GM21529 (cell line): ENCODE data around the gene ANO1.
A peak's percentile ranks its signal among the peaks of the same experiment; 100 is the strongest.
"Not testable (repeated sequence)": the region's sequence is repeated elsewhere in the genome, so short reads cannot be mapped to it uniquely, and the experiment has no call there.

Source experiments
- ATAC-seq: cut with Tn5 transposase; IDR thresholded peaks from one replicate; pipeline ENCODE4 v1.9.1; 2021; ENCODE audit not compliant: unreplicated experiment

The ANO1 gene

DNA sequence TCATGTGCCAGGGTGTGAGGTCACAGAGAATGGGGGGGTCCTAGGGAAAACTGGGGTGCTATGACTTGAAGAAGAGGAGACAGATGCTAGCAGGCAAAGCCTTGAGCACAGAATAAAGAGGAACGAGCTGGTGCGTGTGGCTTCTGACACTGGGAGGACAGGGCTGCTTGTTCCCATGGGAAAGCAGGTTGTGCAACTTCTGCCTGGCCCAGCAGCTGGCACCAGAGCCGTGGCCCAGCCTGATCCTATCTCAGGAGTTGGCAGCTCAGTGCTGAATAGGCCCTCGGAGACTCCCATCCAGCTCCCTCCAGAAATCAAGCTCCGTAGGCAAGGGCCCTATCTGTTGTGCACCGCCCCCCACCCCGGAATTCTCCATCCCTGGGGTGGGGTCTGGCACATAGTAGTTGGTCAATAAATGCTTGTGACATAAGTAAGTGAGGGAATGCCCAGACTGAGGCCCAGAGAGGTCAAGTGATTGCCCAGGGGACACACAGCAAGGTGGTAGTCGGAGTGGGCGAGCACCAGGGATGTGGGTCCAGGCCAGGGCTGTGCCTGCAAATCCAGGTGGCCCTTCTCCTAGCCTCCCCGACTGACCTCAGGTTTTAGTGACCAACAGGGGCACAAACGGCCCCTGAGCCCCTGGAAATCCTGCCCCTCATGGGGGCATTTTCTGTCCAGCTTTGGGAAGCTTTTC lies 105.5 kb downstream of the ANO1 start:
- no peak for ATAC-seq

DNA sequence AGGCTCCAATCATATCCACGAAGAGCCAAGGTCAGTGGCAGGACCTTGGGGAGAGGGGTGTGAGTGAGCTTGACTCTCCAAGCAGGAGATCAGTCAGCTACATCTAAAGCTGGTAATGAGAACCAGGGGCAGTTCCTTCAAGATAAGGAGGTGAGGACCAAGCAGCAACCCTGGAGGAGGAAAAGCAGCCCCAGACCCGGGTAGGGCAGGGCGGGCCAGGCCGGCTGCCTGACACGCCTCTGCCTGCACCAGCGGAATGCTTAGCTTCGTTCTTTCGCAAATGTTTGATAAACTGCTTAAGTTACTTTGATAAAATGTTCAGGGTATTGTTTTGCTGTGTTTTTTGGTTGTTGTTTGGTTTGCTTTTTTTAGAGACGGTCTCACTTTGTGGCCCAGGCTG lies 106.3 kb downstream of the ANO1 start:
- ATAC-seq, result no peak

DNA sequence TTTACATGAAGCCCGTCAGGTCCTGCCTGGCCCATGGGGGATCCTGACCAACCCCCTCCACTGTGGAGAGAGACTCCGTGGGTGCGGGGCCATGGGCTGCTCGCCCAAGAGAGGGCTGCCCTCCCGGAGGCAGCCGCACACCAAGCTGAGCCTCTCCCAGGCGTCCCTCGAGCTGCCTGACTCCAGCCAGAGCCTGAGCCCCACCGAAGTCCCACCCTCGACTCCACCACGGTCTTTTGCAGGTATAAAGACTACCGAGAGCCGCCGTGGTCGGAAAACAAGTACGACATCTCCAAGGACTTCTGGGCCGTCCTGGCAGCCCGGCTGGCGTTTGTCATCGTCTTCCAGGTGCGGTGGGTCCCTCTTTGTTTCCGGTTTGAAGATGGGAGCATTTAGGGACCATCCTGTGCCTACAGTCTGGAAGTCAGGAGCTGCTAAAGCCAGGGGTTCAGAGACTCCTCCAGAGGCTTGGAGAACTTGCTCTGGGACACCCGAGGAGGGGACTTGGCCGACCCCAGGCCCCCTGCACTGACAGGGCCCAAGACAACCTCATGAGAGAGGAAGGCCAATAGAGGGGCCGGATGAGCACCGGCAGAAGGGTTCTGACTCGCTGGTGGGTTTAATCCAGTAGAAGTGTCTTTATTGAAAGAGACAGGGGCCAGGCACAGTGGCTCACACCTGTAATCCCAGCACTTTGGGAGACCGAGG lies 107.4 kb downstream of the ANO1 start:
- ATAC-seq, result no peak

DNA sequence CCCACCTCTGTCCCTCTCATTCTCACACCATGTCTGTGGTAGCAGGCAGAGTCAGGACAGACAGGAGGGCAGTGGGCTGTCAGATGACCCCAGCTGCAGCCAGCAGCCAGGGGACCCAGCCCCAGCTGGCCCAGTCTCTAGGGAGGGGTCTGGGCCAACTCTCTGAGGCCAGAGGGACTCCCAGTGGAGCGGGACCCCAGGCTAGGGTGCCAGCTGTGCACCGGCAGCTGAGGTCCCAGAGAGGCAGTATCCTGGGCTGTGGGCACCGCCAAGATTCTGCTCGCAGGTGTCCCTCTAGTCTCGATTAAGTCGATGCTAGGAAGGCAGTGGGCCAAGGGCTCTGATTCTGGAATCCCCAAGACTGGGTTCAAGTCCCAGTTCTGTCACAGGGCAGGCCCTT lies 108.3 kb downstream of the ANO1 start:
- ATAC-seq, result no peak

DNA sequence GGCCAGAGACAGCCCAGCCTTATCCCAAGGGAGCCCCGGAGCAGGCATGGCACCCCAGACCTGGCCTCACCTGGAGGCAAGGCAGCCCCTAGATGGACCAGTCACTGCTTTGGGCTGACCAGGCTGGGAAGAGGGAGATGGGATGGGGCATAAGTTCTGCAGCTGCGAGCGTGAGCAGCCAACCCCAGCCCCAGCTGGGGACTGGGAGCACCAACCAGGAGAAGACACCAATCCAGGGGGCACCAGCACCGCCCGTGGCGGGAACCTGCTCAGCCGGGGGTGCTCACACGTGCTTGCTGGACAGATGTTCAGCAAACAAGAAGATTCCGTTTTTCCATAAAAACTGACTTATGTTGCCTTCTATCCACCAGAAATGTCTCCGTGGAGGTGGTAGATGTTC lies 108.8 kb downstream of the ANO1 start:
- ATAC-seq, result no peak

DNA sequence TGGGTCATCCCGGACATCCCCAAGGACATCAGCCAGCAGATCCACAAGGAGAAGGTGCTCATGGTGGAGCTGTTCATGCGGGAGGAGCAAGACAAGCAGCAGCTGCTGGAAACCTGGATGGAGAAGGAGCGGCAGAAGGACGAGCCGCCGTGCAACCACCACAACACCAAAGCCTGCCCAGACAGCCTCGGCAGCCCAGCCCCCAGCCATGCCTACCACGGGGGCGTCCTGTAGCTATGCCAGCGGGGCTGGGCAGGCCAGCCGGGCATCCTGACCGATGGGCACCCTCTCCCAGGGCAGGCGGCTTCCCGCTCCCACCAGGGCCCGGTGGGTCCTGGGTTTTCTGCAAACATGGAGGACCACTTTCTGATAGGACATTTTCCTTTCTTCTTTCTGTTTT lies 109.7 kb downstream of the ANO1 start:
- ATAC-seq, result no peak

DNA sequence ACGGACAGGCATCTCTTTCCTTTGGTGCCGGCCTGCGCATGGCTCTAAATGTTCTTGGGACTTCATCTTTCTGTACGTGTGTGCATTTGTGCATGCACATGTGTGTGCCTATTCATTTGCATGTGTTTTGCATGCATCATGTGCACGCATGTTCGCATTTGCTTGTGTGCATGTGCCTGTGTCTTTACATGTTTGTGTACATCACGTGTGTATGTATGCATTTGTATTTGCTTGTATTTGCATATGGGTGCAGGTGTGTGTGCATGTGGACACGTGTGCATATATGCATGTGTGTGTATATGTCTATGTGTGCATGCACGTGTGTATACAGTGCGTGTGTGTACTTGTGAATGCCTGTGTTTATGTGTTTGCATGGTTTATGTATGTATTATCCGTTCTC lies 111.5 kb downstream of the ANO1 start:
- ATAC-seq, result no peak

DNA sequence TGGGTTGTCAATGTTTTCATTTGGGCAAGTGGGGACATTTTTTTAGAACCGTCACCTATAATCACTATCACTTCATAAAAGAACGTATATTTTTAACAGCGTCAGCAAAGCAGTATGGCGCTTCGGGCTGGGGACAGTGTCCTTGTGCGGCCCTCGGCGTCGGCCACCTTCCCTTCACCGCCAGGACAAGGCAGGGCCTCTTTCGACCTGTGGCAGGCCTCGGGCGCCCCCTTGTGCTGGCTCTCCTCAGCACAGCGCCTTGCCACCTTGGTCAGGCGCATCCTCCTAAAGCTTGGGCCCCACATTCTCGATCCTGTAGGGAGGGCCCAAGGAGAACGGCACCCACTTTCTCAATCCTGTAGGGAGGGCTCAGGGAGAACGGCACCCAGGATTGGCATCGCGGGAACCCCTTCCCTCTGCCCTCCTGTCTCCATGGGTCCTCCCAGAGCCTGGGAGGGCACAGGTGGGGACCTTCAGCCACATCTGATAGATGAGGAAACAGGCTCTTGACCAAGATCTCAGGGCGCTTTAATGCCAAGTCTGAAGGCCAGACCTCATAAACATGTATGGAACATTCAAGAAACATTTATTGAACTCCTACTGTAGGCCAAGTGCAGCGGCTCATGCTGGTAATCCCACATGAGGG lies 113.5 kb downstream of the ANO1 start:
- ATAC-seq, result no peak

DNA sequence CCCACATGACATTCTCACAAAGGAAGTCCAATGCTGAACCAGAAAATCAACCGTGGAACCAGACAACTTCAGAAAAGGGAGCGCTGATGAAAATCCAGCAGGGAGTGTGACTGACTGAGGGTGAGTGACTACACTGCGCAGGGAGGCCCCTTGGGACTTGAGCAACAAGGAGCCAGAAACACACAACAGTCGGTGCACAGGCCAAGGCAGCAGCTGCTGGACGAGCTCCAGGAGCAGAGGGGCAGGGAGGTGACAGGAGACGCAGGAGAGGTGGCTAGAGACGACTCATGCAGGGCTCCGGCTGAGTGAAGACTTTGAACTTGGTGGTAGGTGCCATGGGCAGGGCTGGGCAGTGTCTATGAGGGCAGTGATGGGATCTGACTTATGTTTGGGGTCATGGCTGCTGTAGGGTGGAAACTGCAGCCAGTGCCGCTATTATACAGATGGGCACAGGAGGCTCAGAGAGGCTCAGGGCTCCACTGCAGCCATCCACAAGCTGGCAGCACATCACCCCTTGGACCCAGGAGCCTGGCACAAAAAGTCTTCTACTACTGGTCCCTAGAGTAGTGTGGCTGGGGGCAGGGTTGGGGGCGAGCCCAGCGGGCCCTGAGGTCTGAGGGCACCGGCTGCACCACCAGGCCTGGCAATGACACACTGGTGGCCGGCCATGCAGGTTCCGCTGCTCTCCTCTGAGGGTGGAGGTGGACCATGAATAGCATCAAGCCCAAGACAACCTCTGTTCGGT lies 114.7 kb downstream of the ANO1 start:
- no peak for ATAC-seq

DNA sequence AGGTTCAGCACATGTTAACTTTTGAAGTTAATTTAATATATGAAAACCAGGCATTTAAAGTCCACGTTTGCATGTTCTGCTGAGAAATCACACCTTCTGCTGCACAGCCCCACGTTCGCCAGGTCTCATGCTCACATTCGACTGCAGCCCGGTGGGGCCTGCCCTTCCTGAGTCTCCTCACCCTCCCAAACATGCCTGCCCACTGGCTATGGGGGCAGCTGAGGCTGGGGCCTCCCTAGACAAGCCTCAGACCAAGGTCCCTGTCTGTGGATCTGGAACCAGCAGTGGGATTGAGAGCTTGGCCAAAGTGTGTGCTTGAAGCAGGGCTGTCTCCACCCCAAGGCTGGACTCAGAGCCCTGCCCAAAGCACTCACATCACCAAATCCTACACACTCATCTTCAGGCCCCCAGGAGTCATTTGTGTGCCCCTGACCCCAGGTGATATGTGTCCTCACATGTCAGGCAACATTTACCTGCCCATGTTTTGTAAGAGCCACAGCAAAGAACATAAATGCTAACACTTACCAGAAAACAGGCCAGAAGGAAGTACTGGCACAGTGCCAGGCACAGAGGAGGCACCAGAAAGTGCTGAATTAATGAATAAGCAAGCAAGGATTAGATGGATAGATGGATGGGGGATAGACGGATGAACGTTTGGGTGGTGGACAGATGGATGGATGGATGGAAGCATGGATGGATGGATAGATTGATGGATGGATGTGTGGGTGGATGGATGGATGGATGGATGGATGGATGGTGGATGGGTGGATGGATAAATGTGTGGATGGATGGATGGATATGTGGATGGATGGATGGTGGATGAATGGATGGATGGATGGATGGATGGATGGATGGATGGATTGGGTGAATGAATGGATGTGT lies 115.5 kb downstream of the ANO1 start:
- ATAC-seq, result no peak

DNA sequence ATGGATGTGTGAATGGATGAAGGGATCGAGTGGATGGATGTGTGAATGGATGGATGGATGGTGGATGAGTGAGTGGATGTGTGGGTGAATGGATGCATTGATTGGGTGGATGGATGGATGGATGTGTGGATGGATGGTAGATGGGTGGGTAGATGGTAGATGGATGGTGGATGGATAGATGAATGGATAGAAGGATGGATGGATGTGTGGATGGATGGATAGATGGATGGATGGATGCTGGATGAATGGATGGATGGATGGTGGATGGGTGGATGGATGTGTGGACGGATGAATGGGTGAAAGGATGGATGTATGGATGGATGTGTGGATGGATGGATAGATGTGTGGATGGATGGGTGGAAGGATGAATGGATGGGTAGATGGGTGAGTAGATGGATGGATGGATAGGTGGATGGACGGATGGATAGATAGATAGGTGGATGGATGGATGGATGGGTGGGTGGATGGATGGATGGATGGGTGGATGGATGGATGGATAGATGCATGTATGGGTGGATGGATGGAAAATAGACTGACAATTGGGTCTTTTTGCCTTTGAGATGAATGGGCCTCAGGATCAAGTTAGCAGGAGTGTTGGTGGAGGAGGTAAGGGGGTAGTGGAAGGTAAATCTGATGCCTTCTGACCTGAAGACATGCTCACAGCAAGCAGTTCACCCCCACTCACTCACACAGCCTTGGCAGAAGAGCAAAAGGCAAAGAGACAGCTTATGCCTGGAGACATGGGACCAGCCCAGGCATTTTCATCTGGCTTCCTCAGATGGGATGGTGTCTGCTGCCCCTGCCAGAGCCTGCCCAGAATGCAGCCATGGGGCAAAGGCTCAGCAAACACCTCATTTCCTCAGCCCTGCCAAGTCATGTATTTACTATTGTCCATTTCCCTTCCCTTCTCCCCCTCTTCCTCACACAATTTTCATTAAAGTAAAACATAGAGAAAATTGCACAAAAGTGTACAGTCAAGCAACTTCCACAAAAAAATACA lies 117.0 kb downstream of the ANO1 start:
- no peak for ATAC-seq

DNA sequence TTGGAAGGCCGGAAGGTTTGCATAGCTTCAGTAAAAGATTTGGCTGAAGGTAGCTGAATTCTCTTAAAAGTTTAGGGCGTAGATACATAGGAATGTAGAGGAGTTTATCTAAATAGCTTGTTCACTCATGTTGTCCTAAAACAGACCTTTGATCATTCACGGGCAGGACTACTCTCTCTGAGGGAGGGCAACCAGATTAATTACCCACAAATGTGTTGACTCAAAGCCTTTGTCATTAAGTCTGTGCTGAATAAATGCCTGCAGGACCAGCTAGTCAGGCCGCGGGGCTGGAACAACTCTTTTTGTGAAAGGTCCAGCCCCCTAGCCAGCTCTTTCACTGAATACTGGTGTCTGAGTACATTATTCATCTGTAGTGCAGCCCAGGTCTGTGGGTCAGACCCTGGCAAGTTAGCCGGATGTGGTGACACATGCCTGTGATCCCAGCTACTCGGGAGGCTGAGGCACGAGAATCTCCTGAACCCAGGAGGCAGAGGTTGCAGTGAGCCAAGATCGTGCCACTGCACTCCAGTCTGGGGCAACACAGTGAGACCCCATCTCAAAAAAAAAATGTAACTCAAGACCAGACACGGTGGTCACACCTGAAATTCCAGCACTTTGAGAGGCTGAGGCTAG lies 122.2 kb downstream of the ANO1 start:
- ATAC-seq, result no peak

DNA sequence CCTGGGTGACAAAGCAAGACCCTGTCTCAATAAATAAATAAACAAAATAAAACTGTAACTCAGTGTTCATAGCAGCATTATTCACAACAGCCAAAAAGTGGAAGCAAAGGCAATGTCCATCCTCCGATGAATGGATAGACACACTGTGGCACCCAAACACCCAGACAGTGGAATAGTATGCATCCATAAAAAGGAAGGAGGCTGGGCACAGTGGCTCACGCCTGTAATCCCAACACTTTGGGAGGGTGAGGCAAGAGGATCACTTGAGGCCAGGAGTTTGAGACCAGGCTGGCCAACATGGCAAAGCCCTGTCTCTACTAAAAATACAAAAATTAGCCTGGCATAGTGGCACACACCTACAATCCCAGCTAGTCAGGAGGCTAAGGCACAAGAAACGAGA lies 122.9 kb downstream of the ANO1 start:
- not testable (repeated sequence) for ATAC-seq

DNA sequence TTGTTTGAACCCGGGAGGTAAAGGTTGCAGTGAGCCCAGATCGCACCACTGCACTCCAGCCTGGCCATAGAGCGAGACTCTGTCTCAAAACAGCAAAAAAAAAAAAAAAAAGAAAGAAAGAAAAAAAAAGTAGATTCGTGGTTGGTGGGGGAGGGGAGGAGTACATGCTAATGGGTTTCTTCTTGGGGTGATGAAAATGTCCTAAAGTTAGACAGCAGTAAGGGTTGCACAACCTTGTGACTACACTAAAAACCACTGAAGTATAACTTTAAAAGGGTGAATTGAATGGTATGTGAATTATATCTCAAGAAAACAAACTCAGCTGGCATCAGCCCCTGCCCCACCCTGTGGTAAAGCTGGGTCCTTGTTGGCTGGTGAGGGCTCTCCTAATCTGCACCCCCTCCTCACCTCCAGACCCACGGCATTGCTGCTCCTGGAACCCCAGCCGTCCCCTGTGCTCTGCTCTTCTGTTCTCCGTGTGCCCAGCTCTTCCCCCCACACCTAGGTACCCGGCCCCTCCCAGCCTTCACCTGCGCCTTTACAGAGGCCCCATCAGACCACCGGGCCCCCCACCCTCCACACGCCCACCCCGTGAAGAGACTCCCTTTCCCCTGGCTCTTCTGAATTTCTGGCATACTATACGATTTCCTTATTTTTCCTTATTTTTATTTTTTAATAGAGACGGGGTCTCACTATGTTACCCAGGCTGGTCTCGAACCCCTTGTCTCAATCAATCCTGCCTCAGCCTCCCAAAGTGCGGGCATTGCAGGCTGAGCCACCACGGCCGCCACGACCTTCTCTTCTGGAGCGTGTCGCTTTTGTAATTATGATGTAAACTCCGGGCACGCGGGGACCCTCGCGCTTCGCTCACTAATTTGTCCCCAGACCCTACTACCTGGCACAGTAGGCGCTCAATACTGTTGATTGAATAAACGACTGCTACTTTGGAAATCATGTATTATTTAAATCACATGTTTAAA lies 124.1 kb downstream of the ANO1 start:
- ATAC-seq, result no peak

DNA sequence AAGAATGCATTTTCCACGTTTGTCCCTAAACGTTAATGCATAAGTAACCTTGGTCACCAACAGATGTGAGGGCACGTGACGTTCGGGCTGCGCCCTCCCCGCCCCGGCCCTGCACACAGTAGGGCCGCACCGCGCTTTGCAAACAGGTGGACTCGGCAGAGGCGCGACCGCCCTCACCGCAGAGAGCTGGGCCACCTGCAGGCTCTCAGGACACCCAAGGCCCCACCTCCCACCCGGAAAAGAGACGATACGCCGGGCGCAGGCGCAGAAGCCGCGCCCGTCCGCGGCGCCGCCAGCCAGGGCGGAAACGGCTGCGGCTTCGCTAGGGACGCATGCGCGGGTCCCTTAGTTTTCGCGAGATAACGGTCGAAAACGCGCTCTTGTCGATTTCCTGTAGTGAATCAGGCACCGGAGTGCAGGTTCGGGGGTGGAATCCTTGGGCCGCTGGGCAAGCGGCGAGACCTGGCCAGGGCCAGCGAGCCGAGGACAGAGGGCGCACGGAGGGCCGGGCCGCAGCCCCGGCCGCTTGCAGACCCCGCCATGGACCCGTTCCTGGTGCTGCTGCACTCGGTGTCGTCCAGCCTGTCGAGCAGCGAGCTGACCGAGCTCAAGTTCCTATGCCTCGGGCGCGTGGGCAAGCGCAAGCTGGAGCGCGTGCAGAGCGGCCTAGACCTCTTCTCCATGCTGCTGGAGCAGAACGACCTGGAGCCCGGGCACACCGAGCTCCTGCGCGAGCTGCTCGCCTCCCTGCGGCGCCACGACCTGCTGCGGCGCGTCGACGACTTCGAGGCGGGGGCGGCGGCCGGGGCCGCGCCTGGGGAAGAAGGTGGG lies 125.0 kb downstream of the ANO1 start, which contains the start of gene FADD:
FADD (plus strand) TSS at position 377 of the 831 bp plus-strand sequence; CDS start at position 541, 164 bp downstream.
- peak; percentile 64 for ATAC-seq

DNA sequence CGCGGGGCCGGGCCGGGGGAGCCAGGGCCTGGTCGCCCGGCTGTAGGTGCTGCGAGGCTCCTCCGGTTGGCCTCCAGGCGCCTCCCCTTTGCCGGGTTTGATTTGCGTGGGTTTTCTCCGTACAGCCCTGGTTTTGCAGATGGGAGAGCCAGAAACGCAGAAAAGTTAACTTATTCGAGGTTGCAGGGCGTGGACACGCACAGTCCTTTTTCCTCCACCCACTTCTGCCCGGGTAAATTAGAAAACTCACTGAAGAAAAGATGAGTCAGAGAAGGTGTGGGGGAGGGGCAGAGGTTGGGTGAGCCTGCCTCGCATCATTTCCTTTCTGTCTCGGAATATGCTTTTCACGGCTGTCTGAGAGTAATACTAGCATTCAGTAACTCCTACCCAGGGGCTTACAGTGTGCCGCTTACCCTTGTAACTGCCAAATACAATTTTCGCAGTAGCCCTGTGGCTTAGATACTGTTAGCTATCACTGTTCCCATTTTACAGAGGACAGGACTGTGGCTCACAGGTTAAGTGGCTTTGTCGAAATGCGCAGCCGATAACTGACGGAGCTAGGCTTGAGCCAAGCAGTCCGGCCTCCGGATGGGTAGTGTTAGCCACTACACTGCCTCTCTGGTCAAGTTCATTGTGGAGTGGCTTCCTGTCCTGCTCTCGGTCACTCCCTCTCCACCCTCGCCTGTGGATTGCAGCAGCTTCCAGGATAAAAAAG lies 125.8 kb downstream of the ANO1 start:
- peak; percentile 37 for ATAC-seq
